ENCODE data around the gene USP16. TPM values are rescaled to one million over a fixed set of nuclear protein-coding genes. Genes with fewer than 3 reads are reported as not detected.

The USP16 gene
- total RNA-seq, 3 donors from 2014 or later (not counting 1 experiment from before 2014, with no cell fraction given) = 67.9 to 76.9 (median 75.7) TPM

DNA sequence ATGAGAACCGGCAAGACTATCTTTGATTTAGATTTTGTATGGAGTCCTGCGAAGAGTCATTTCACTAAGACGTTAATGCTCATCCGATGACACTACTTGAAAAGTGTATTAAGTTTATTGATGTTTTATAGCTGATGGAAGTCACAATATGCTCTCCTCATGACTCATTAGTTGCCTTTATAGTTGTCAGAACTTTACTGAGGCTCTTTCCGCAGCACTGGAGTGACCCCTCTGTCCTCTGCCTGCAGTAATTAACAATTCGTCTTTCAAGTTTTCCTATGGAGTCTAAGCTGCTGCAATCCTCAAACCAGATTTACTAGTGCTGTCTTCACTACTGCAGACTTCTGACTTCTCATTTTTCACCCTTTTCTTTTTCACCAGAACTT is 853 bp downstream of the USP16 start:
- WGBS (ENCODE audit: insufficient coverage) = 6% methylated on average over 6 of the region's 6 CpGs
- TF ChIP-seq, protein P1, sequence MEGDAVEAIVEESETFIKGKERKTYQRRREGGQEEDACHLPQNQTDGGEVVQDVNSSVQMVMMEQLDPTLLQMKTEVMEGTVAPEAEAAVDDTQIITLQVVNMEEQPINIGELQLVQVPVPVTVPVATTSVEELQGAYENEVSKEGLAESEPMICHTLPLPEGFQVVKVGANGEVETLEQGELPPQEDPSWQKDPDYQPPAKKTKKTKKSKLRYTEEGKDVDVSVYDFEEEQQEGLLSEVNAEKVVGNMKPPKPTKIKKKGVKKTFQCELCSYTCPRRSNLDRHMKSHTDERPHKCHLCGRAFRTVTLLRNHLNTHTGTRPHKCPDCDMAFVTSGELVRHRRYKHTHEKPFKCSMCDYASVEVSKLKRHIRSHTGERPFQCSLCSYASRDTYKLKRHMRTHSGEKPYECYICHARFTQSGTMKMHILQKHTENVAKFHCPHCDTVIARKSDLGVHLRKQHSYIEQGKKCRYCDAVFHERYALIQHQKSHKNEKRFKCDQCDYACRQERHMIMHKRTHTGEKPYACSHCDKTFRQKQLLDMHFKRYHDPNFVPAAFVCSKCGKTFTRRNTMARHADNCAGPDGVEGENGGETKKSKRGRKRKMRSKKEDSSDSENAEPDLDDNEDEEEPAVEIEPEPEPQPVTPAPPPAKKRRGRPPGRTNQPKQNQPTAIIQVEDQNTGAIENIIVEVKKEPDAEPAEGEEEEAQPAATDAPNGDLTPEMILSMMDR (IDR thresholded peaks at IDR 0.05) = peak; percentile 21
- Histone ChIP-seq H3K27me3 (ENCODE audit: control insufficient read depth, insufficient read depth, low read length) (no peaks in the 10 kb centered on the region), H3K4me1 (ENCODE audit: control insufficient read depth, insufficient read depth, low read length) (peaks cover 33% of the 10 kb centered on the region), H3K27ac (ENCODE audit: low read length) (peak overlapping the region; percentile 98), H3K4me3 (ENCODE audit: low read length) (peak overlapping the region; percentile 81), H3K36me3 (ENCODE audit: control insufficient read depth, insufficient read depth, low read length) (peaks cover 14% of the 10 kb centered on the region), H3K9me3 (ENCODE audit: control insufficient read depth, insufficient read depth, low read length) (no peaks in the 10 kb centered on the region)
- Mint-ChIP-seq H3K36me3 (peaks cover 5% of the 10 kb centered on the region), H3K4me1 (peaks cover 39 to 50% of the 10 kb centered on the region in 2 donors), H3K27ac (peak overlapping the region; percentile 99 to 100), H3K27me3 (ENCODE audit: low read depth in 2 of 2) (no peaks in the 10 kb centered on the region), H3K4me3 (peak overlapping the region; percentile 98), H3K9me3 (no peaks in the 10 kb centered on the region)
- ATAC-seq (peak in 1 of 3 donors; percentile 8), DNase-seq (peak in 1 of 2 donors; percentile 51)
- intact Hi-C loops (cut with micrococcal nuclease) = loop anchor here (2.0 kb wide), 1 partner anchor 23 kb away; no protein-coding TSS in a partner anchor

DNA sequence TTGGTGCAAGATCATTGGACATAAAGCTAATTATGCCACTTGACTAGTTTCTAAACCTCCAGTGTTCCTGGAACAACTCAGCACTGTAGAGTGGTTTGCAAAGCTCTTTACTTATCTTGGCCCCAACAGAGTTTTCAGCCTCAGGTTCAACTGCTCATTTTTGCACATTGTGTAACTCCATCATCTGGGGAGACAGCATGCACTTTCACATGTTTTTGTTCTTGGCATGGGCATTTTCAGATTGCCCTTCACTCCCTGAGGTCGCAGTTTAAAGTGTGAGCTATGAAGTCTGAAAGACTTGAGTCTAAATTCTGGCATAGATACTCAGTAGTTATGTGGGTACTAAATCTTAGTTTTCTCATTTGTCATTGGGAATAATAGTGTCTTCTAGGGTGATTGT is 5.1 kb downstream of the USP16 start:
- peaks cover 12% of the 10 kb centered on the region for H3K36me3 Mint-ChIP-seq
- Histone ChIP-seq H3K4me3 (ENCODE audit: low read length) (no peak overlapping the region), H3K36me3 (ENCODE audit: control insufficient read depth, insufficient read depth, low read length) (peaks cover 46% of the 10 kb centered on the region), H3K4me1 (ENCODE audit: control insufficient read depth, insufficient read depth, low read length) (peaks cover 6% of the 10 kb centered on the region), H3K27me3 (ENCODE audit: control insufficient read depth, insufficient read depth, low read length) (no peaks in the 10 kb centered on the region), H3K9me3 (ENCODE audit: control insufficient read depth, insufficient read depth, low read length) (no peaks in the 10 kb centered on the region), H3K27ac (ENCODE audit: low read length) (no peak overlapping the region)
- H3K27ac Mint-ChIP-seq = peak overlapping the region in 1 of 2 donors; percentile 2
- H3K9me3 Mint-ChIP-seq = no peaks in the 10 kb centered on the region
- TF ChIP-seq, protein P1 (IDR thresholded peaks at IDR 0.05) = no peak
- ATAC-seq (no peak), DNase-seq (no peak)
- no peak overlapping the region for H3K4me3 Mint-ChIP-seq
- intact Hi-C loops (cut with micrococcal nuclease) = no loop called here
- H3K4me1 Mint-ChIP-seq = peaks cover 22 to 34% of the 10 kb centered on the region in 2 donors
- H3K27me3 Mint-ChIP-seq (ENCODE audit: low read depth in 2 of 2) = no peaks in the 10 kb centered on the region
- WGBS (ENCODE audit: insufficient coverage) = 100% methylated on average over 1 of the region's 1 CpG

DNA sequence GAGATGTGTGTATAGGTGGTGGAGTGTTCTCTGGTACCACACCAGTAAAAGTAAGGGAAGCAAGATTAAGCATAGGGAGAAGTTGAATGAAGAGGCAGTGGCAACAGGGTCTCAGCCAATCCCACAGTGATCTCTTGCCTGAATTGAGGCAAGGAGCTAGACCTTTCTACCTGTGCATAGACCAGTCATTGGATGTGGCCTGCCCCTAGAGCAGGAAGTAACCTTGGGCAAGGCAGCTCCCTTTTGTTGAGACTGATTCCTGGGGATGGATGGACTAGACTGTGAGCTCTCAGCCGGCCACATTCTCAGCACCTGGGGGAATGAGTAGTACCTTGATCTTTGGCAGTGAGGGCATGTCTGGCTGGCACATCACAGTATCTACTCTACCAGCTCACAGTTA is 6.4 kb downstream of the USP16 start:
- Histone ChIP-seq H3K27me3 (ENCODE audit: control insufficient read depth, insufficient read depth, low read length) (no peaks in the 10 kb centered on the region), H3K36me3 (ENCODE audit: control insufficient read depth, insufficient read depth, low read length) (peaks cover 52% of the 10 kb centered on the region), H3K9me3 (ENCODE audit: control insufficient read depth, insufficient read depth, low read length) (no peaks in the 10 kb centered on the region), H3K4me3 (ENCODE audit: low read length) (no peak overlapping the region), H3K4me1 (ENCODE audit: control insufficient read depth, insufficient read depth, low read length) (peaks cover 3% of the 10 kb centered on the region), H3K27ac (ENCODE audit: low read length) (no peak overlapping the region)
- Mint-ChIP-seq H3K27me3 (ENCODE audit: low read depth in 2 of 2) (no peaks in the 10 kb centered on the region), H3K4me3 (no peak overlapping the region), H3K36me3 (peaks cover 12% of the 10 kb centered on the region), H3K9me3 (no peaks in the 10 kb centered on the region), H3K4me1 (peaks cover 8 to 20% of the 10 kb centered on the region in 2 donors), H3K27ac (peak overlapping the region; percentile 0 to 2)
- ATAC-seq = no peak
- 100% methylated on average over 1 of the region's 1 CpG for WGBS (ENCODE audit: insufficient coverage)
- intact Hi-C loops (cut with micrococcal nuclease) = no loop called here
- TF ChIP-seq, protein P1 (IDR thresholded peaks at IDR 0.05) = no peak
- no peak for DNase-seq

DNA sequence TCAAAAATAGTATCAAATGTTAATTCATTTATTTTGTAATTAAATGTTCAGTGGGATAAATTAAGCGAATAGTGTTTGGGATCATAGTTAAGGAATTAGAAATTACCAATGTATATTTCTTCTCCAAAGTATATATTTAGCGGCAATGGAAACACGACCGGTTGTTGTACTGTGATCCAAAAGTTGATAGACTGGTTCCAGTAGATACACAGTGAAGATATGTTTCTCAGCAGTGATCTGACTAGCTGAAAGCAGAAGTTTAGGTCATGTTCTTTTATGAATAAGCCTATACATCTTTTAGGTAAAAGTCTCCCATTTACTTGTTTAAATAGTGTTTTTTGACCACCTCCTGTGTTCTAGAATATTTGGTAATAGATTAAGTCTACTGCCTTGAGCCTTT is 8.8 kb downstream of the USP16 start:
- Mint-ChIP-seq H3K36me3 (peaks cover 12% of the 10 kb centered on the region), H3K9me3 (no peaks in the 10 kb centered on the region), H3K27ac (peak overlapping the region in 1 of 2 donors; percentile 8), H3K27me3 (ENCODE audit: low read depth in 2 of 2) (no peaks in the 10 kb centered on the region), H3K4me1 (peaks cover 0 to 12% of the 10 kb centered on the region in 2 donors), H3K4me3 (no peak overlapping the region)
- DNase-seq (no peak), ATAC-seq (no peak)
- H3K36me3 ChIP-seq (ENCODE audit: control insufficient read depth, insufficient read depth, low read length) = peaks cover 76% of the 10 kb centered on the region
- no peak overlapping the region for H3K27ac ChIP-seq (ENCODE audit: low read length)
- intact Hi-C loops (cut with micrococcal nuclease) = no loop called here
- no peaks in the 10 kb centered on the region for H3K4me1 ChIP-seq (ENCODE audit: control insufficient read depth, insufficient read depth, low read length)
- TF ChIP-seq, protein P1 (IDR thresholded peaks at IDR 0.05) = no peak
- H3K4me3 ChIP-seq (ENCODE audit: low read length) = no peak overlapping the region
- WGBS (ENCODE audit: insufficient coverage) = 67% methylated on average over 3 of the region's 4 CpGs
- no peaks in the 10 kb centered on the region for H3K27me3 ChIP-seq (ENCODE audit: control insufficient read depth, insufficient read depth, low read length)
- no peaks in the 10 kb centered on the region for H3K9me3 ChIP-seq (ENCODE audit: control insufficient read depth, insufficient read depth, low read length)

All from natural killer cell (primary cell).